Effector memory CD8-positive, alpha-beta T cell (primary cell): ENCODE results near the gene CYB561.
A peak's percentile ranks its signal among the peaks of the same experiment; 100 is the strongest.

Experiments
- ATAC-seq: fragments of 150-1000 bp; cut with Tn5 transposase; replicated peaks from 2 replicates; pipeline ENCODE4 v1.10.0; 2021; ENCODE audit warnings: mild to moderate bottlenecking, moderate library complexity
- DNase-seq, 3 experiments: peaks; one replicate each; pipeline ENCODE4 v3.0.0; 2021
- H3K27ac Mint-ChIP-seq, 2 donors: one replicate each; pipeline ENCODE4 v1.8.0; 2022; ENCODE audit warnings: mild to moderate bottlenecking in 2 of 2, mixed read lengths in 2 of 2, moderate library complexity in 2 of 2
- H3K27me3 Mint-ChIP-seq, 2 donors: one replicate each; pipeline ENCODE4 v1.8.0; 2022; ENCODE audit warnings: mixed read lengths in 2 of 2
- H3K36me3 Mint-ChIP-seq: one replicate; pipeline ENCODE4 v1.8.0; 2022; ENCODE audit warnings: mild to moderate bottlenecking, moderate library complexity, mixed read lengths; ENCODE audit not compliant: insufficient read depth
- H3K4me1 Mint-ChIP-seq, 2 donors: one replicate each; pipeline ENCODE4 v1.8.0; 2022; ENCODE audit warnings: low read depth in 2 of 2, mixed read lengths in 2 of 2
- H3K4me3 Mint-ChIP-seq, 2 donors: one replicate each; pipeline ENCODE4 v1.8.0; 2022; ENCODE audit warnings: mild to moderate bottlenecking in 2 of 2, mixed read lengths in 2 of 2, moderate library complexity in 2 of 2
- H3K9me3 Mint-ChIP-seq, 2 donors: one replicate each; pipeline ENCODE4 v1.8.0; 2022; ENCODE audit warnings: mixed read lengths in 2 of 2

The CYB561 gene

GRCh38 chr17:63418540-63418939 lies 27.6 kb downstream of the CYB561 start:
- H3K9me3 Mint-ChIP-seq = no peaks in the 10 kb centered on the region
- H3K27ac Mint-ChIP-seq = peak overlapping the region in 1 of 2 donors; percentile 2
- no peak for ATAC-seq
- no peak overlapping the region for H3K4me3 Mint-ChIP-seq
- H3K36me3 Mint-ChIP-seq = peaks cover 36% of the 10 kb centered on the region
- no peak for DNase-seq
- H3K27me3 Mint-ChIP-seq = no peaks in the 10 kb centered on the region
- peaks cover 0 to 8% of the 10 kb centered on the region in 2 donors for H3K4me1 Mint-ChIP-seq

GRCh38 chr17:63414222-63414621 lies 31.9 kb downstream of the CYB561 start:
- DNase-seq (no peak), ATAC-seq (no peak)
- H3K4me1 Mint-ChIP-seq = no peaks in the 10 kb centered on the region
- peaks cover 20% of the 10 kb centered on the region for H3K36me3 Mint-ChIP-seq
- no peaks in the 10 kb centered on the region for H3K27me3 Mint-ChIP-seq
- H3K4me3 Mint-ChIP-seq = no peak overlapping the region
- H3K27ac Mint-ChIP-seq = no peak overlapping the region
- H3K9me3 Mint-ChIP-seq = no peaks in the 10 kb centered on the region

DNA sequence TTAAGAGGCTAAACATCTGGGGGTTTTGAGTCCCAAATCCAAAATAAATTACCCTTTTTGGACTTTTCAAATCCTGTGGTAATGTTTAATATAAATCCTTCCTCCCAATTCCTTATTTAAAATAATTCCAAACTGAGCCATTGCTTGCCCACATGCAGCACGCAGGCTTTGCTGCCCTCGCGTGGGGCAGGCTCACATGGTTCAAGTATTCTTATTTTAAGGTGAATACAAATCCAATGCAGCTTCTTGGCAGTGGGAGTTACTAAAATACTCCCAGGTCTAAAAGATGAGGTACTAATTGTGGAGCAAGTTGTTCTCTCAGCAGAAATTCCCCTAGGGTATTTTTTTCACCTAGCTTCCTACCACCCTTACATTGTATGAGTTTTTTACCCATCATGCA lies 33.0 kb downstream of the CYB561 start:
- Mint-ChIP-seq H3K27me3 (no peaks in the 10 kb centered on the region), H3K36me3 (peaks cover 20% of the 10 kb centered on the region), H3K27ac (no peak overlapping the region), H3K4me3 (no peak overlapping the region), H3K9me3 (no peaks in the 10 kb centered on the region), H3K4me1 (no peaks in the 10 kb centered on the region)
- no peak for ATAC-seq
- no peak for DNase-seq

DNA sequence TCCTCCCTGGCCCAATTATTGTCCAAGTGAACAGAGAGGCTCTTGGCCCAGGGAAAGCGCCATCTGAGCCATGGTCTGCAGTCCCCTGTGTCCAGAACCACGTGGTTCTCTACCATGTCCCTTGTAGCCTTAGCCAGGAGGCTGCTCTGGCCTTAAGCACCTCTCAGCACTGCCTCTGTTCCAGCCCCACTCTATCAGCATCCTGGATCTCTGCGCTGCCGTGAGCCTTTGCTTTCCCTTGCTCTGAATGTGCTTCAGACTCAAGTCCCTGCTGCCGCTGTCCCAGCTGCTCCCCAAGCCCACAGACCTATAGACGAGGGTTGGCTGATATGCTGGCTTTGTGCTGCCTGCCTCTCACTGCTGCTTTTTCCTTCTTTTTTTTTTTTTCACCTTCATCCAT lies 33.9 kb downstream of the CYB561 start:
- H3K36me3 Mint-ChIP-seq = peaks cover 21% of the 10 kb centered on the region
- no peaks in the 10 kb centered on the region for H3K4me1 Mint-ChIP-seq
- H3K4me3 Mint-ChIP-seq = no peak overlapping the region
- DNase-seq (no peak), ATAC-seq (no peak)
- no peaks in the 10 kb centered on the region for H3K27me3 Mint-ChIP-seq
- H3K9me3 Mint-ChIP-seq = no peaks in the 10 kb centered on the region
- no peak overlapping the region for H3K27ac Mint-ChIP-seq

DNA sequence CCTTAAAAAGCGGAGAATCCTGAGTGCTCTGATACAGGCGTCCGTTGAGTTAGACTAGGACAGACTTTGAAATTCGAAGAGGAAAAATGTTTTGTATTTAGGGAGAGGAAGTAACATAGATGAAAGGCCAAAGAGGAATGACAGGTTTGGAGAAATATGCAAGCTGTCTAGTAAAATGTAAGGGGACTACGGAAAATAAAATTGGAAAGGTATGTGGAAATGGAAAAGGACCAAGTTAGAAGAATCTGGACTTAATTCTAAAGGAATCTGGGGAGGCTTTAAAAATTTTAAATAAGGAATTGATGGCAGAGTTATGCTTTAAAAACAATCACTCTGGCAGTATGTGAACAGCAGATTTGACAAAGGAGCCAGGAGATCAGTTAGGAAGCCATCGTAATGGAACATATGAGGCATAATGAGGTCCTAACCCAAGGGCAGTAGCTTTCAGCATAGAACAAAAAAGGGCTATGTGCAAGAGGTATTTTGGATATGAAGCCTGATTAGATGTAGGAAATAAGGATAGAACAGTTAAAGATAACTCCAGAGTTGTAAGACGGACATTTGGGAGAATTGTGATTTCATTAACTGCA lies 38.3 kb downstream of the CYB561 start:
- Mint-ChIP-seq H3K27ac (no peak overlapping the region), H3K4me3 (no peak overlapping the region), H3K36me3 (peaks cover 7% of the 10 kb centered on the region), H3K9me3 (no peaks in the 10 kb centered on the region), H3K4me1 (peaks cover 6 to 9% of the 10 kb centered on the region in 2 donors), H3K27me3 (no peaks in the 10 kb centered on the region)
- no peak for ATAC-seq
- DNase-seq = no peak

GRCh38 chr17:63406689-63407330 lies 39.3 kb downstream of the CYB561 start:
- Mint-ChIP-seq H3K27ac (no peak overlapping the region), H3K27me3 (no peaks in the 10 kb centered on the region), H3K4me1 (peaks cover 6 to 9% of the 10 kb centered on the region in 2 donors), H3K36me3 (peaks cover 4% of the 10 kb centered on the region), H3K4me3 (no peak overlapping the region), H3K9me3 (no peaks in the 10 kb centered on the region)
- ATAC-seq (peak; percentile 97), DNase-seq (peak; percentile 61 to 72 (median 70))

GRCh38 chr17:63405741-63406261 lies 40.3 kb downstream of the CYB561 start:
- no peak for DNase-seq
- H3K4me1 Mint-ChIP-seq = peaks cover 6 to 9% of the 10 kb centered on the region in 2 donors

GRCh38 chr17:63405020-63405419 lies 41.1 kb downstream of the CYB561 start:
- DNase-seq = no peak

More at GRCh38 chr17:63405741-63406261, 40.3 kb downstream of the CYB561 start:
- H3K36me3 Mint-ChIP-seq = peaks cover 7% of the 10 kb centered on the region
- no peaks in the 10 kb centered on the region for H3K27me3 Mint-ChIP-seq
- H3K9me3 Mint-ChIP-seq = no peaks in the 10 kb centered on the region
- ATAC-seq = peak; percentile 44
- H3K4me3 Mint-ChIP-seq = no peak overlapping the region
- H3K27ac Mint-ChIP-seq = no peak overlapping the region

GRCh38 chr17:63402431-63403212 lies 43.5 kb downstream of the CYB561 start:
- Mint-ChIP-seq H3K4me3 (no peak overlapping the region), H3K36me3 (peaks cover 4% of the 10 kb centered on the region), H3K27ac (no peak overlapping the region), H3K9me3 (no peaks in the 10 kb centered on the region), H3K4me1 (peaks cover 6 to 9% of the 10 kb centered on the region in 2 donors), H3K27me3 (no peaks in the 10 kb centered on the region)
- DNase-seq (no peak), ATAC-seq (no peak)

More at GRCh38 chr17:63405020-63405419, 41.1 kb downstream of the CYB561 start:
- H3K4me1 Mint-ChIP-seq = peaks cover 6 to 9% of the 10 kb centered on the region in 2 donors
- no peak overlapping the region for H3K27ac Mint-ChIP-seq
- no peak for ATAC-seq
- peaks cover 7% of the 10 kb centered on the region for H3K36me3 Mint-ChIP-seq
- no peaks in the 10 kb centered on the region for H3K27me3 Mint-ChIP-seq
- H3K9me3 Mint-ChIP-seq = no peaks in the 10 kb centered on the region
- no peak overlapping the region for H3K4me3 Mint-ChIP-seq

- H3K27ac Mint-ChIP-seq = no peak overlapping the region
- no peak overlapping the region for H3K4me3 Mint-ChIP-seq
- H3K36me3 Mint-ChIP-seq = peaks cover 3% of the 10 kb centered on the region
- DNase-seq = no peak
- H3K4me1 Mint-ChIP-seq = no peaks in the 10 kb centered on the region
- no peaks in the 10 kb centered on the region for H3K27me3 Mint-ChIP-seq
- ATAC-seq = no peak
- H3K9me3 Mint-ChIP-seq = no peaks in the 10 kb centered on the region
Observed at GRCh38 chr17:63399856-63400255, 46.2 kb downstream of the CYB561 start.

- no peak for ATAC-seq
- peak overlapping the region in 1 of 2 donors; percentile 27 for H3K27ac Mint-ChIP-seq
- no peaks in the 10 kb centered on the region for H3K27me3 Mint-ChIP-seq
- no peaks in the 10 kb centered on the region for H3K4me1 Mint-ChIP-seq
- peaks cover 3% of the 10 kb centered on the region for H3K36me3 Mint-ChIP-seq
- no peak overlapping the region for H3K4me3 Mint-ChIP-seq
- H3K9me3 Mint-ChIP-seq = no peaks in the 10 kb centered on the region
- no peak for DNase-seq
Observed at GRCh38 chr17:63399316-63399715, 46.8 kb downstream of the CYB561 start.

DNA sequence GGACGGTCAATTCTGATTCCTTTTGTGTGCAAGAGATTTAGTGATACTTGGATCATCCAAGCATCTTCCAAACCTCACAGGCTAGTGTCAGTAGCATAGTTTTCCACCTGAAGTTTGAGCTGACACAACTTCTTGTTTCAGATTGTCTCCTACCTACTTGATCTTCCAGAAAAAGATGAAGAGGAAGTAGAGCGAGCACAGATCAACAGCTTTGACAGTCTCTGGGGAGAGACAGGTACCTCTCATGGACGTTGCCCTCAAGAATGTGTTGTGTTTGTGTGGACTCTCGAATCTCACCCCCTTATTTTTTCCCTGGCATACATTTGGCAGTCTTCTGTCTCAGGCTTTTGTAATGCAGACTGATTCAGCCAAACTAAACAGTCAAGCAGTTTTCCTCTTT lies 47.4 kb downstream of the CYB561 start:
- Mint-ChIP-seq H3K4me1 (no peaks in the 10 kb centered on the region), H3K27ac (no peak overlapping the region), H3K36me3 (peaks cover 3% of the 10 kb centered on the region), H3K9me3 (no peaks in the 10 kb centered on the region), H3K27me3 (no peaks in the 10 kb centered on the region), H3K4me3 (no peak overlapping the region)
- DNase-seq (no peak), ATAC-seq (no peak)

DNA sequence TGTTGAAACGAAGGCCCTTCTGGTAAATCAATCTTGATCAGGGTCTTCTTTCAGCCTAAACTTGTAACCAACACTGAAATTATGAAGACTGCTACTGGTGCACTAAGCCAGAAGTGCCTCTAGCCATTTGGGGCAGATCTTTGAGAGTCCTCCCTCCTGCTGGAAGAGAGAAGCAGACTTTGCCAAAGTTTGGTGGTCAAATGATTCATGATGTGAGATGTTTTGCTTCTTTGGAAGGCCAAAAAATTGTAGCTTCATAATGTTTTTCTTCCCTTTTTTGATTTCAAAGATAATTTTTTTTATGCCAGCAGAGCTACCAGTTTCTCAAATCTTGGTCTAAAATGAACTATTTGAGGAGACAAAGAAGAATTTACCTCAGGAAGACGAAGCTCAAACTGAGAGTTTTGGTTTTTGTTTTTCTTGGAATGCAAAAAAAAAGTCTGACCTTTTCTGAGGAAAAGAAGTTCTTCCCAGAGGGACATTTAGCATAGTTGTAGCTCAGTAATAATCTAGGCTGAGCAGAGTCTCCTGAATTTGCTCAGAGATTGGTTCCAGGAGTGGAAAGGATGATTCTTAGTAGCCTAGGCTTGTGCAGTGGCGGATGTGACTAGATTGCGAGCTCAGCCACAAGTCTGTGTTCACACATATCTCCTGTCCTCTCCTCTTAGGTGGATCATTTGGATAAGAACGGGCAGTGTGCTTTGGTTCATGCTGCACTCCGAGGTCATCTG lies 50.9 kb downstream of the CYB561 start:
- no peak overlapping the region for H3K27ac Mint-ChIP-seq
- no peaks in the 10 kb centered on the region for H3K4me1 Mint-ChIP-seq
- DNase-seq = no peak
- no peak overlapping the region for H3K4me3 Mint-ChIP-seq
- no peaks in the 10 kb centered on the region for H3K27me3 Mint-ChIP-seq
- ATAC-seq = no peak
- no peaks in the 10 kb centered on the region for H3K9me3 Mint-ChIP-seq
- no peaks in the 10 kb centered on the region for H3K36me3 Mint-ChIP-seq
